Stimulated activated CD4-positive, alpha-beta T cell treated with anti-CD3 and anti-CD28 coated beads, TNF-alpha, amount 100 ng/mL, for 1 hour (primary cell): Measurements from ENCODE around the gene TPRN.

Source experiments
- DNase-seq, 3 donors: peaks; one replicate each; pipeline ENCODE4 v3.0.0-alpha.2; 2020; ENCODE audit warnings: low read depth in 3 of 3, low spot score in 1 of 3

Gene TPRN

GRCh38 chr9:137226338-137227053 lies 26.0 kb upstream of the TPRN start:
- DNase-seq: no peak

- DNase-seq: no peak
Observed at GRCh38 chr9:137225699-137226331, 25.3 kb upstream of the TPRN start.

GRCh38 chr9:137224830-137225694 lies 24.5 kb upstream of the TPRN start, which contains the start of gene CYSRT1:
CYSRT1 (plus strand) TSS chr9:137225174; CDS start chr9:137225622, 448 bp downstream.
- no peak for DNase-seq

GRCh38 chr9:137223078-137223970 lies 22.8 kb upstream of the TPRN start:
- DNase-seq: peak; percentile 97 to 99 (median 97)

- no peak for DNase-seq
Observed at GRCh38 chr9:137222190-137223077, 21.9 kb upstream of the TPRN start, which contains the start of gene RNF208. RNF208 (minus strand) TSS chr9:137222240; CDS start chr9:137221212, 1,028 bp downstream.

GRCh38 chr9:137221506-137222111 lies 21.1 kb upstream of the TPRN start:
- no peak for DNase-seq

- DNase-seq: no peak
Observed at GRCh38 chr9:137221095-137221505, 20.6 kb upstream of the TPRN start.

- no peak for DNase-seq
Observed at GRCh38 chr9:137220317-137221094, 20.0 kb upstream of the TPRN start.

GRCh38 chr9:137219757-137220316 lies 19.3 kb upstream of the TPRN start:
- DNase-seq: no peak

- DNase-seq: no peak
Observed at GRCh38 chr9:137218754-137219271, 18.3 kb upstream of the TPRN start.

GRCh38 chr9:137218212-137218753 lies 17.7 kb upstream of the TPRN start:
- DNase-seq: no peak

- no peak for DNase-seq
Observed at GRCh38 chr9:137217276-137218211, 17.0 kb upstream of the TPRN start.

- no peak for DNase-seq
Observed at GRCh38 chr9:137216188-137216965, 15.8 kb upstream of the TPRN start.

GRCh38 chr9:137215196-137215986 lies 14.8 kb upstream of the TPRN start:
- no peak for DNase-seq

- no peak for DNase-seq
Observed at GRCh38 chr9:137214620-137215019, 14.1 kb upstream of the TPRN start.
